Hepatocyte (in vitro differentiated cells): ENCODE data around the gene FSD2. TPM values are rescaled to one million over a fixed set of nuclear protein-coding genes. Genes with fewer than 3 reads are reported as not detected.

Source experiments
- DNase-seq: peaks from one replicate; pipeline ENCODE4 v3.0.0-alpha.2; 2016; ENCODE audit warnings: low spot score
- H2AFZ ChIP-seq: fragments of 200-600 bp; sonication (generic); 2 replicates; pipeline ENCODE4 v1.6.0; 2016; ENCODE audit warnings: antibody characterized with exemption, mild to moderate bottlenecking
- H3K27ac ChIP-seq: fragments of 200-600 bp; sonication (generic); 2 replicates; pipeline ENCODE4 v1.5.1; 2016; ENCODE audit warnings: mild to moderate bottlenecking
- H3K27me3 ChIP-seq: fragments of 200-600 bp; sonication (generic); 2 replicates; pipeline ENCODE4 v1.6.1; 2016
- H3K36me3 ChIP-seq: fragments of 200-600 bp; sonication (generic); replicated peaks from 2 replicates; pipeline ENCODE4 v1.5.1; 2016; ENCODE audit warnings: low read depth; ENCODE audit not compliant: insufficient read depth
- H3K4me1 ChIP-seq: fragments of 200-600 bp; sonication (generic); 2 replicates; pipeline ENCODE4 v1.5.1; 2016; ENCODE audit warnings: mild to moderate bottlenecking, moderate library complexity; ENCODE audit not compliant: insufficient read depth
- H3K4me2 ChIP-seq: fragments of 200-600 bp; sonication (generic); 2 replicates; pipeline ENCODE4 v1.6.0; 2016
- H3K4me3 ChIP-seq: fragments of 200-600 bp; sonication (generic); 2 replicates; pipeline ENCODE4 v1.5.1; 2016; ENCODE audit warnings: mild to moderate bottlenecking
- H3K79me2 ChIP-seq: fragments of 200-600 bp; sonication (generic); 2 replicates; pipeline ENCODE4 v1.6.0; 2017; ENCODE audit warnings: mild to moderate bottlenecking
- H3K9me2 ChIP-seq: fragments of 200-600 bp; sonication (generic); replicated peaks from 2 replicates; pipeline ENCODE4 v1.6.0; 2017; ENCODE audit warnings: mild to moderate bottlenecking; ENCODE audit not compliant: insufficient read depth
- H3K9me3 ChIP-seq: fragments of 200-600 bp; sonication (generic); 2 replicates; pipeline ENCODE4 v1.5.1; 2016; ENCODE audit warnings: low read depth, mild to moderate bottlenecking
- H4K20me1 ChIP-seq: fragments of 200-600 bp; sonication (generic); 2 replicates; pipeline ENCODE4 v1.6.0; 2016; ENCODE audit warnings: mild to moderate bottlenecking; ENCODE audit not compliant: insufficient read depth, poor library complexity, severe bottlenecking
- CTCF ChIP-seq: fragments of 200-600 bp; sonication (generic); IDR thresholded peaks from 2 replicates; pipeline ENCODE4 v1.5.1; 2016; ENCODE audit warnings: antibody characterized with exemption, mild to moderate bottlenecking; ENCODE audit not compliant: poor library complexity
- EZH2 ChIP-seq: fragments of 200-600 bp; sonication (generic); IDR thresholded peaks from 2 replicates; pipeline ENCODE4 v1.6.1; 2016; ENCODE audit warnings: antibody characterized with exemption, mild to moderate bottlenecking, borderline replicate concordance
- EZH2phosphoT487 ChIP-seq: fragments of 200-600 bp; sonication (generic); IDR thresholded peaks from one replicate; pipeline ENCODE4 v1.6.1; 2018; ENCODE audit warnings: antibody characterized with exemption, mild to moderate bottlenecking, low read depth, moderate library complexity; ENCODE audit not compliant: unreplicated experiment, severe bottlenecking
- WGBS: methylation state at CpG from one replicate; pipeline ENCODE4 v1.1.6; 2016; ENCODE audit warnings: low lambda C conversion rate; ENCODE audit errors: missing lambda C conversion rate; 5-methylcytosine and 5-hydroxymethylcytosine counted together
- polyA plus RNA-seq: library from polyadenylated mRNA; unstranded; fragments of >200 nt; fragmentation: Nextera tagmentation; extraction: Ambion mirVana; gene quantifications from 2 replicates; pipeline ENCODE4 v1.2.1, GENCODE V29; 2016
- total RNA-seq: library from RNA; depleted of rRNA; stranded (reverse); fragments of >200 nt; gene quantifications from 2 replicates; pipeline ENCODE4 v1.2.3, GENCODE V29; 2014

Gene FSD2
- total and polyA plus RNA-seq, 2 experiments from 2014 or later, result 0.06 TPM; not detected in 1

DNA sequence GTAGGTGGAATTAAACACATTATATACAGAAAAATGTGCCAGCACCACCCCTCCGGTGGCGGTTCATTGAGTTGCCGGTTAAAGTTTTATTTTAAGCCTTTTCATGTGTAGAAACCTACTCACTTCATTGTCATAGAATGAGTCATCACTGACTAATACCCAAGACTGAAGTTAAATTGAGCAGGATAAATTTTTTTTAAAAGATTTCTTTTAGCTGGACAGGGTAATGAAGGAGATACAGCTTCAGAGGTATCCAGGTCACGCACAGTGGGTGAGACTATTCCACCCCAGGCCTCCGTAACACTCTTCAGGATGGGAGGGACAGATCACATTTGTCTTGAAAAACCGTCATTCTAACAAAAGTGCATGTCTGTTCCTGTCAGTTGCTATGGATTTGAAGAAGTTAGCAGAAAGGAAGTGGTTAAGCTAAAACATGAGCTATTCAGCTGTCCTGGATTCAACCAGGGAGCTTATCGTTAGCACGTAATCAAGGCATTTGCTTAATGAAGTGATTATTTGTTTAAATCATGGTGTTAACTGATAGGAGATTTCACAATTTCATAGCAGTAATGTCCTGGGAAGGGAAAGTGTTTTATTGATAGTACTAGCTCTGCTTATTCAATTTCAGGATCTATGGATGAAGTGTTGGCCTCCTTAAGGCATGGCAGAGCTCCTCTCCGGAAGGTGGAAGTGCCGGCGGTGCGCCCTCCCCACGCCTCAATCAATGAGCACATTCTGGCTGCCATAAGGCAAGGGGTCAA lies 26.9 kb upstream of the FSD2 start:
- Histone ChIP-seq H3K9me2 (no peaks in the 10 kb centered on the region), H3K4me1 (no peaks in the 10 kb centered on the region), H2AFZ (no peak overlapping the region), H3K4me2 (no peak overlapping the region), H3K4me3 (no peak overlapping the region), H3K36me3 (no peaks in the 10 kb centered on the region), H4K20me1 (no peaks in the 10 kb centered on the region), H3K27me3 (no peaks in the 10 kb centered on the region), H3K9me3 (no peaks in the 10 kb centered on the region), H3K79me2 (no peaks in the 10 kb centered on the region), H3K27ac (no peak overlapping the region)
- TF ChIP-seq CTCF (no peak), EZH2phosphoT487 (no peak), EZH2 (no peak)
- 89% methylated on average over 13 of the region's 13 CpGs for WGBS
- DNase-seq, result no peak

DNA sequence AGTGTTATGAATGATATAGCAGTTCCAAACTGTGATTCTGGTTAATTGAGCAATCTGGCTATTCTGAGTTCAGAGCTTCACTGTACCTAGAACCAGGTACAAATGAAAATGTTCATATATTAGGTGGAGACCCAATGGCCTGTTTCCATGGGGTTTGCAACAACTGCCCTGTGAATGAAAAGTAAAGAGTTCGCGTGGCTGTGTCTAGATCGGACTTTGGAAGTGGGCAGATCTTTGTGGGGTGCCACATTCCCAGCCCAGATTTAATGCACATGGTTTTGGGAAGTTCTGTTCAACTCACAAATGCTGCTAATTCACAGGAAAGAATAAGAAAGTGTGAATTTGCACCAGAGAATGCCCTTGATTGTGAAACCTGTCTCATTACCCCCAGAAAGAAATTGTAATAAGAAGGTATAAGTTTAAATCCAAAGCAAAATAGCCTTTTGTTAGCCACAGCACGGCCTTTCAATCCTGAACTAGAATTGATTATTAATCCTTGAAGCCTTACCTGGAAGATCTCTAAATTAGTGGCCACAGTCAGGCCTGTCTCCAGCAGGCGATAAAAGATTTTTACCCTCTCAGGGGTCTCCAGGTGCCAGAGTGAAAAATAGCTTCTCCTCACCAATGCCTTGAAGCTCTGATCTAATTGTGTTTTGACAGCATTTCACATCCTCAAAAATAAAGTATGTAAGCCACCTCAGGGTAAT lies 26.2 kb upstream of the FSD2 start:
- Histone ChIP-seq H3K9me2 (no peaks in the 10 kb centered on the region), H3K36me3 (no peaks in the 10 kb centered on the region), H3K4me1 (no peaks in the 10 kb centered on the region), H3K27ac (no peak overlapping the region), H3K27me3 (no peaks in the 10 kb centered on the region), H3K79me2 (no peaks in the 10 kb centered on the region), H3K9me3 (no peaks in the 10 kb centered on the region), H4K20me1 (no peaks in the 10 kb centered on the region), H2AFZ (no peak overlapping the region), H3K4me2 (no peak overlapping the region), H3K4me3 (no peak overlapping the region)
- 98% methylated on average over 5 of the region's 5 CpGs for WGBS
- TF ChIP-seq EZH2phosphoT487, result no peak
- TF ChIP-seq EZH2, result no peak
- TF ChIP-seq CTCF, result no peak
- DNase-seq, result no peak

GRCh38 chr15:82830427-82831173 lies 24.7 kb upstream of the FSD2 start:
- Histone ChIP-seq H4K20me1 (no peaks in the 10 kb centered on the region), H3K4me1 (no peaks in the 10 kb centered on the region), H3K4me3 (no peak overlapping the region), H3K4me2 (no peak overlapping the region), H3K27ac (no peak overlapping the region), H3K27me3 (no peaks in the 10 kb centered on the region), H2AFZ (no peak overlapping the region), H3K79me2 (no peaks in the 10 kb centered on the region), H3K36me3 (no peaks in the 10 kb centered on the region), H3K9me2 (no peaks in the 10 kb centered on the region), H3K9me3 (no peaks in the 10 kb centered on the region)
- no peak for DNase-seq
- TF ChIP-seq EZH2 (no peak), CTCF (no peak), EZH2phosphoT487 (no peak)
- WGBS, result 96% methylated on average over 13 of the region's 18 CpGs
